ENCODE measurements around the gene ZNF362. TPM values are rescaled to one million over a fixed set of nuclear protein-coding genes. Genes with fewer than 3 reads are reported as not detected.

ZNF362 gene
- total and polyA plus RNA-seq, 2 of the 13 experiments (the other 11 are each of a cell fraction or from before 2014, with no cell fraction given) = 8.3 to 14.2 TPM

DNA sequence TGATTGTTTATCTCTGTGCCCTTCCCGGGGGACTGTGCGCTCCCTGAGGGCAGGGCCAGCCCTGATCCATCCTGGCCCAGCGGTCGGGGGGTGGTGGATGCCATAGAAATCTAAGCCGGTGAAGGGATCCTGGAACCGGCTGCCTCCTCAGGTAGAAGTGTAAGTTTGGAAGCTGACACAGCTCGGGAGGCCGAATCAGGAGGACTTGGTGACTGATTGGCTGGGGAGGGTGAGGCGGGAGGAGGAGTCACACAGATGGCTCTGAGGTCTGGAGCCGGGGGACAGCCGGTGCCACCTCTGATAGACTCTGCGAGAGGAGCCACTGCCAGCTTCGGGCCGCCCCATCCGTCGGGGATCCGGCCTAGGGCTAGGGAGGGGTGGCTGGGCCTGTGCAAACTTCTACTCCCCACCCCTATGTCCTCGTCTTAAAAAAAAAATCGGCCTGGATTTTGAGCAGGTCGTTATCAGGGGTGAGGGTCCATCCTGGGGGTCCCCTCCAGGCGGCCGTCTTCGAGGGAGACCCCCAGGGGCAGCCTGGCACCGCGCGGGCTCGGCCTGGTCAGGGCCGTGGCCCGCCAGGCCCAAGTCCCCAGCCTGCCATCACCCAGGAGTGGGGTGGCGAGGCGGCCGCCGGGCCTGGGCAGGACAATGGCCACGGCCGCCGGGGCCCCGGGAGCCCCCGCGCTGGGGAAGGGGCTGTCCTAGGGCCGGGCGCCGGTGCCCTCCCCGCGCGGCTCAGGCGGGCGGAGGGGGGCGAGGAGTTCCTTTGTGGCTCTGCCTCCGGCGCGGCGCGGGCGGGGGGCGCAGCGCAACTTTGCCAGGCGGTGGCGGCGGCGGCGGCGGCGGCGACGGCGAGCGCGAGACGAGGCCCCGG lies 708 bp upstream of the ZNF362 start (continued):
- TF ChIP-seq BORCS8-MEF2B (CRISPR knock-in tag; IDR thresholded peaks at IDR 0.05) = no peak
- no peak for TF ChIP-seq ZFP36 (IDR thresholded peaks at IDR 0.05; ENCODE audit: borderline replicate concordance, low read depth, low read length, partially characterized antibody)
- TF ChIP-seq ZNF136 (CRISPR knock-in tag; IDR thresholded peaks at IDR 0.05; ENCODE audit: low read depth) = no peak
- no peak for TF ChIP-seq ZNF335 (CRISPR knock-in tag; IDR thresholded peaks at IDR 0.05)
- no peak for TF ChIP-seq PHF5A (CRISPR knock-in tag; IDR thresholded peaks at IDR 0.05; ENCODE audit: low read depth, unreplicated experiment)
- TF ChIP-seq NR2C2 (CRISPR knock-in tag; IDR thresholded peaks at IDR 0.05; ENCODE audit: borderline replicate concordance) = no peak
- no peak for TF ChIP-seq PHF20 (CRISPR knock-in tag; IDR thresholded peaks at IDR 0.05)
- TF ChIP-seq, protein P1, sequence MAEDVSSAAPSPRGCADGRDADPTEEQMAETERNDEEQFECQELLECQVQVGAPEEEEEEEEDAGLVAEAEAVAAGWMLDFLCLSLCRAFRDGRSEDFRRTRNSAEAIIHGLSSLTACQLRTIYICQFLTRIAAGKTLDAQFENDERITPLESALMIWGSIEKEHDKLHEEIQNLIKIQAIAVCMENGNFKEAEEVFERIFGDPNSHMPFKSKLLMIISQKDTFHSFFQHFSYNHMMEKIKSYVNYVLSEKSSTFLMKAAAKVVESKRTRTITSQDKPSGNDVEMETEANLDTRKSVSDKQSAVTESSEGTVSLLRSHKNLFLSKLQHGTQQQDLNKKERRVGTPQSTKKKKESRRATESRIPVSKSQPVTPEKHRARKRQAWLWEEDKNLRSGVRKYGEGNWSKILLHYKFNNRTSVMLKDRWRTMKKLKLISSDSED (CRISPR knock-in tag; IDR thresholded peaks at IDR 0.05) = no peak
- TF ChIP-seq CC2D1A (CRISPR knock-in tag; IDR thresholded peaks at IDR 0.05) = no peak
- no peak for TF ChIP-seq ZNF33B (CRISPR knock-in tag; IDR thresholded peaks at IDR 0.05)
- TF ChIP-seq ZNF24 (IDR thresholded peaks at IDR 0.05) = no peak
- TF ChIP-seq KDM4B (CRISPR knock-in tag; IDR thresholded peaks at IDR 0.05) = no peak
- TF ChIP-seq, protein P2, sequence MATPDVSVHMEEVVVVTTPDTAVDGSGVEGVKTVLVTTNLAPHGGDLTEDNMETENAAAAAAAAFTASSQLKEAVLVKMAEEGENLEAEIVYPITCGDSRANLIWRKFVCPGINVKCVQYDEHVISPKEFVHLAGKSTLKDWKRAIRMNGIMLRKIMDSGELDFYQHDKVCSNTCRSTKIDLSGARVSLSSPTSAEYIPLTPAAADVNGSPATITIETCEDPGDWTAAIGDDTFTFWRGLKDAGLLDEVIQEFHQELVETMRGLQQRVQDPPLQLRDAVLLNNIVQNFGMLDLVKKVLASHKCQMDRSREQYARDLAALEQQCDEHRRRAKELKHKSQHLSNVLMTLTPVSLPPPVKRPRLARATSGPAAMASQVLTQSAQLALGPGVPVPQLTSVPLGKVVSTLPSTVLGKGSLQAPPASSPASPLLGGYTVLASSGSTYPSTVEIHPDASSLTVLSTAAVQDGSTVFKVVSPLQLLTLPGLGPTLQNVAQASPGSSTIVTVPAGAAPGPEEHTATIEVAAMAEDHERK (CRISPR knock-in tag; IDR thresholded peaks at IDR 0.05; ENCODE audit: low read depth) = no peak
- TF ChIP-seq, protein P3, sequence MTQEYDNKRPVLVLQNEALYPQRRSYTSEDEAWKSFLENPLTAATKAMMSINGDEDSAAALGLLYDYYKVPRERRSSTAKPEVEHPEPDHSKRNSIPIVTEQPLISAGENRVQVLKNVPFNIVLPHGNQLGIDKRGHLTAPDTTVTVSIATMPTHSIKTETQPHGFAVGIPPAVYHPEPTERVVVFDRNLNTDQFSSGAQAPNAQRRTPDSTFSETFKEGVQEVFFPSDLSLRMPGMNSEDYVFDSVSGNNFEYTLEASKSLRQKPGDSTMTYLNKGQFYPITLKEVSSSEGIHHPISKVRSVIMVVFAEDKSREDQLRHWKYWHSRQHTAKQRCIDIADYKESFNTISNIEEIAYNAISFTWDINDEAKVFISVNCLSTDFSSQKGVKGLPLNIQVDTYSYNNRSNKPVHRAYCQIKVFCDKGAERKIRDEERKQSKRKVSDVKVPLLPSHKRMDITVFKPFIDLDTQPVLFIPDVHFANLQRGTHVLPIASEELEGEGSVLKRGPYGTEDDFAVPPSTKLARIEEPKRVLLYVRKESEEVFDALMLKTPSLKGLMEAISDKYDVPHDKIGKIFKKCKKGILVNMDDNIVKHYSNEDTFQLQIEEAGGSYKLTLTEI (CRISPR knock-in tag; conservative IDR thresholded peaks at IDR 0.05) = no peak
- TF ChIP-seq, protein P4, sequence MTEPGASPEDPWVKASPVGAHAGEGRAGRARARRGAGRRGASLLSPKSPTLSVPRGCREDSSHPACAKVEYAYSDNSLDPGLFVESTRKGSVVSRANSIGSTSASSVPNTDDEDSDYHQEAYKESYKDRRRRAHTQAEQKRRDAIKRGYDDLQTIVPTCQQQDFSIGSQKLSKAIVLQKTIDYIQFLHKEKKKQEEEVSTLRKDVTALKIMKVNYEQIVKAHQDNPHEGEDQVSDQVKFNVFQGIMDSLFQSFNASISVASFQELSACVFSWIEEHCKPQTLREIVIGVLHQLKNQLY (CRISPR knock-in tag; IDR thresholded peaks at IDR 0.05) = no peak
- no peak for TF ChIP-seq ZFAT (CRISPR knock-in tag; conservative IDR thresholded peaks at IDR 0.05)
- no peak for TF ChIP-seq ZNF674 (CRISPR knock-in tag; IDR thresholded peaks at IDR 0.05; ENCODE audit: low read depth)
- TF ChIP-seq ZNF44 (CRISPR knock-in tag; IDR thresholded peaks at IDR 0.05) = no peak
- no peak for TF ChIP-seq ZSCAN31 (CRISPR knock-in tag; IDR thresholded peaks at IDR 0.05; ENCODE audit: low read depth)
- TF ChIP-seq ZNF790 (CRISPR knock-in tag; IDR thresholded peaks at IDR 0.05; ENCODE audit: borderline replicate concordance) = no peak
- TF ChIP-seq MTA1 (CRISPR knock-in tag; IDR thresholded peaks at IDR 0.05; ENCODE audit: borderline replicate concordance) = no peak
- no peak for TF ChIP-seq MEF2D (CRISPR knock-in tag; IDR thresholded peaks at IDR 0.05)
- TF ChIP-seq DMAP1 (CRISPR knock-in tag; IDR thresholded peaks at IDR 0.05) = no peak
- TF ChIP-seq ZNF329 (CRISPR knock-in tag; IDR thresholded peaks at IDR 0.05; ENCODE audit: low read depth) = no peak
- TF ChIP-seq NCOA1 (CRISPR knock-in tag; IDR thresholded peaks at IDR 0.05) = no peak
- no peak for TF ChIP-seq ZNF775 (CRISPR knock-in tag; IDR thresholded peaks at IDR 0.05; ENCODE audit: borderline replicate concordance)
- TF ChIP-seq ZNF615 (CRISPR knock-in tag; IDR thresholded peaks at IDR 0.05; ENCODE audit: borderline replicate concordance) = no peak

Data from HepG2 (cell line).